Calu3 (cell line): ENCODE data around the gene MYADM. TPM values are rescaled to one million over a fixed set of nuclear protein-coding genes. Genes with fewer than 3 reads are reported as not detected.

ENCODE experiments used
- BruUV-seq: library from RNA; stranded (reverse); fragments of 400-500 nt; replicated peaks from 2 replicates; lab custom pipeline; 2021; lab: Mats Ljungman, UMichigan
- CTCF ChIA-PET: fragments of 300-600 bp; sonication (Branson Sonifier 250); formaldehyde crosslinking; loops from one replicate; lab custom pipeline; 2022; ENCODE audit warnings: antibody characterized with exemption; lab: Charles Lee
- DNase-seq: peaks from one replicate; pipeline ENCODE4 v3.0.0; 2022
- H3K27ac Mint-ChIP-seq: one replicate; pipeline ENCODE4 v1.8.0; 2022; ENCODE audit warnings: mixed read lengths; ENCODE audit not compliant: unreplicated experiment
- H3K27me3 Mint-ChIP-seq: one replicate; pipeline ENCODE4 v1.8.0; 2022; ENCODE audit warnings: mixed read lengths; ENCODE audit not compliant: unreplicated experiment
- H3K36me3 Mint-ChIP-seq: one replicate; pipeline ENCODE4 v1.8.0; 2022; ENCODE audit warnings: mild to moderate bottlenecking, moderate library complexity, mixed read lengths; ENCODE audit not compliant: insufficient read depth, unreplicated experiment
- H3K4me1 Mint-ChIP-seq: one replicate; pipeline ENCODE4 v1.8.0; 2022; ENCODE audit warnings: mild to moderate bottlenecking, low read depth, mixed read lengths; ENCODE audit not compliant: unreplicated experiment
- H3K4me3 Mint-ChIP-seq: one replicate; pipeline ENCODE4 v1.8.0; 2022; ENCODE audit warnings: mild to moderate bottlenecking, low read depth, moderate library complexity, mixed read lengths; ENCODE audit not compliant: unreplicated experiment
- H3K9me3 Mint-ChIP-seq: one replicate; pipeline ENCODE4 v1.8.0; 2022; ENCODE audit warnings: low read depth, mixed read lengths; ENCODE audit not compliant: unreplicated experiment
- CTCF ChIP-seq: fragments of 200-600 bp; IDR thresholded peaks from one replicate; pipeline ENCODE4 v1.8.0; 2022; ENCODE audit warnings: antibody characterized with exemption; ENCODE audit not compliant: unreplicated experiment
- intact Hi-C: fragments of 100-400 bp; cut with micrococcal nuclease; formaldehyde crosslinking; loops from one replicate; pipeline ENCODE4 v1.10.0; 2022; ENCODE audit not compliant: unreplicated experiment
- total RNA-seq: library from RNA; stranded (reverse); gene quantifications from 2 replicates; pipeline ENCODE4 v1.2.3, GENCODE V29; 2022

The MYADM gene
- total RNA-seq, 1 experiment from 2014 or later: 464 TPM

DNA sequence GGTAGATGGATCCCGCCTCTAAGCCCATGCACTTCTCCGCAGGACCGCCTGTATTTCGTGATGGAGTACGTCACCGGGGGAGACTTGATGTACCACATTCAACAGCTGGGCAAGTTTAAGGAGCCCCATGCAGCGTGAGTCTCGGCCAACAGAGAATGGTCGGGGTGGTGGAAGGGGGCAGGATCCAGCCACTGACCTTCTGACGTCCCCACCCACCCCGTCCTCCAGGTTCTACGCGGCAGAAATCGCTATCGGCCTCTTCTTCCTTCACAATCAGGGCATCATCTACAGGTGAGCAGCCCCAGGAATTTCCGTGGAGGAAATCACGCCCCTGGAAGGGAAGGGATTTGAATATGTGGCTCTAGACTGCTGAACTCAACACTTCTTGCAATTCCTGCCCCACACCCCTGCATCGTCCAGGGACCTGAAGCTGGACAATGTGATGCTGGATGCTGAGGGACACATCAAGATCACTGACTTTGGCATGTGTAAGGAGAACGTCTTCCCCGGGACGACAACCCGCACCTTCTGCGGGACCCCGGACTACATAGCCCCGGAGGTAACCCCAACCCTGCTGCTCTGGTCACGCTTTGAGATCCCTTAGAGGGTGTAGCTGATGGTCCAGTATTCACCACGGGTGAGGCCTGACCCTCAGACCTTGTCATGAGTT lies 32.6 kb downstream of the MYADM start:
- CTCF ChIA-PET: no interaction called here
- BruUV-seq: no TSS peak
- no peak for TF ChIP-seq CTCF
- Mint-ChIP-seq H3K9me3 (no peaks in the 10 kb centered on the region), H3K4me1 (peaks cover 13% of the 10 kb centered on the region), H3K27me3 (no peaks in the 10 kb centered on the region), H3K36me3 (peaks cover 57% of the 10 kb centered on the region), H3K4me3 (no peak overlapping the region), H3K27ac (no peak overlapping the region)
- DNase-seq: no peak
- intact Hi-C loops: no loop called here

DNA sequence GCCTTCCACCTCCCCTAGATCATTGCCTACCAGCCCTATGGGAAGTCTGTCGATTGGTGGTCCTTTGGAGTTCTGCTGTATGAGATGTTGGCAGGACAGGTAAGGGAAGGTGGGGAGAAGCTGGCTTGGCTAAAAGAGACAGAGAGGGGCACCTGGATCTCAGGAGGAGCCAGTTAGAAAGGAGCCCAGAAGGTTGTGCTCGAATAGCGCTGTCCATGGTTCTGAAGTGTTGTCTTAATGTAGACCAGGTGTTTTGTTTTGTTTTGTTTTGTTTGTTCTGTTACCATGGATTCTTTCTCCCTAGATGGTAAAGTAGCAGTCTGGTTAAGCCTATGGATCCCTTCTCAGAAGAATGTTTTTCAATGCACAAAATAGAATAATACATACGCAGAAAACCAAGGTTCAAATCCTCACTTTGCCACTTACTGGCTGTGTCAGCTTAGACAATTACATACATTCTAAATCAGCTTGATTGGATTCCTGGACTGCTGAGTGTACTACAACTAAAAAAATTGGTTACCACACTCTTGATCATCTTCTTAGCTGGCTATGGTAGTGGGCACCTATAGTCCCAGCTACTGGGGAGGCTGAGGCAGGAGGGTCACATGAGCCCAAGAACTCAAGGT lies 35.5 kb downstream of the MYADM start:
- BruUV-seq: no TSS peak
- no peak overlapping the region for H3K4me3 Mint-ChIP-seq
- H3K27me3 Mint-ChIP-seq: peaks cover 12% of the 10 kb centered on the region
- no peaks in the 10 kb centered on the region for H3K9me3 Mint-ChIP-seq
- intact Hi-C loops: no loop called here
- peaks cover 50% of the 10 kb centered on the region for H3K36me3 Mint-ChIP-seq
- peak; percentile 67 for DNase-seq
- H3K4me1 Mint-ChIP-seq: peaks cover 37% of the 10 kb centered on the region
- CTCF ChIA-PET: interaction anchor here (0.7 kb wide), 1 partner anchor 127 kb away, joined by 4 read pairs; no protein-coding TSS in a partner anchor
- TF ChIP-seq CTCF: no peak
- no peak overlapping the region for H3K27ac Mint-ChIP-seq

DNA sequence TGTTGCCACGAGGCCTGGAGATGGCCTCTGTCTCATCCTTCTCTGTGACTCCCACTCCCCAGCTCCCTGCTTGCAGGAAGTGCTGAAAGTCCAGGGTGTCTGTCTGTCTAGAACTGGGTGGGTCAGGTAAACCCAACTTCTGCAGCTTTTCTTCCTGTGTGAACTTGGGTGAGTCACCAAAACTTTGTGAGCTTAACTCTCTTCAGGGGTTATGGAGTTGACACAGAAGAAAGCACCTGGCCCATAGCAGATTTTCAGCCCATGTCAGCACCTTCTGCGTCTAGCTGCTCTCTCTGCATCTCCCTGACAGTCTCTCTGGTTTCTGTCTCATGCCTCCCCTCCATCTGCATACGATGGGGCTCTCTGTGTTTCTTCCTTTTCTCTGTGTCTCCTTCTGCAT lies 37.2 kb downstream of the MYADM start:
- TF ChIP-seq CTCF: no peak
- Mint-ChIP-seq H3K27ac (peak overlapping the region; percentile 18), H3K9me3 (no peaks in the 10 kb centered on the region), H3K36me3 (peaks cover 35% of the 10 kb centered on the region), H3K27me3 (peaks cover 30% of the 10 kb centered on the region), H3K4me1 (peaks cover 53% of the 10 kb centered on the region), H3K4me3 (no peak overlapping the region)
- DNase-seq: peak; percentile 45
- BruUV-seq: TSS peak; percentile 39
- CTCF ChIA-PET: interaction anchor here (0.6 to 1.4 kb wide), 6 partner anchors 39 to 125 kb away, joined by 3 to 15 read pairs (median 6); no protein-coding TSS in a partner anchor
- intact Hi-C loops: loop anchor here (5.0 kb wide), 2 partner anchors 77 to 117 kb away; no protein-coding TSS in a partner anchor

DNA sequence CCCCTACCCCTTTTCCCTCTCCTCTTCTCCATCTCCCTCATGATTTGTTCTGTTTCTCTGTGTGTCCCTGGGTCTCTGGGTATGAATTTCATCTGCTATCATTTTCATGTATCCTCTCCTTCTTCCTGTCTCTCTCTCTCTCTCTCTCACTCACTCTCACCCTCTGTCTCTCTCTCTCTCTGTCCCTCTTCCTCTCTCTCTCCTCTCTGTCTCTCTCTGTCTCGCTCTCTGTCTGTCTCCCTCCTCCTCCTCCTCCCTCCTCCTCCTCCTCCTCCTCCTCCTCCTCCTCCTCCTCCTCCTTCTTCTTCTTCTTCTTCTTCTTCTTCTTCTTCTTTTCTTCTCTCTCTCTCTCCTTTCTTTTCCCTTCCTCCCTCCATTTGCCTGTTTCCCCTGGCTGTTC lies 38.1 kb downstream of the MYADM start:
- Mint-ChIP-seq H3K36me3 (peaks cover 35% of the 10 kb centered on the region), H3K27me3 (peaks cover 38% of the 10 kb centered on the region), H3K9me3 (no peaks in the 10 kb centered on the region), H3K27ac (peak overlapping the region; percentile 18), H3K4me3 (no peak overlapping the region), H3K4me1 (peaks cover 57% of the 10 kb centered on the region)
- no TSS peak for BruUV-seq
- intact Hi-C loops: loop anchor here (5.0 kb wide), 2 partner anchors 77 to 117 kb away; no protein-coding TSS in a partner anchor
- CTCF ChIA-PET: interaction anchor here (1.5 kb wide), 1 partner anchor 124 kb away, joined by 5 read pairs; no protein-coding TSS in a partner anchor
- DNase-seq: no peak
- TF ChIP-seq CTCF: no peak
